ENCODE results near the gene NLRP11. TPM values are rescaled to one million over a fixed set of nuclear protein-coding genes. Genes with fewer than 3 reads are reported as not detected.

Gene NLRP11
- total and polyA plus RNA-seq, 2 experiments from 2014 or later = not detected

DNA sequence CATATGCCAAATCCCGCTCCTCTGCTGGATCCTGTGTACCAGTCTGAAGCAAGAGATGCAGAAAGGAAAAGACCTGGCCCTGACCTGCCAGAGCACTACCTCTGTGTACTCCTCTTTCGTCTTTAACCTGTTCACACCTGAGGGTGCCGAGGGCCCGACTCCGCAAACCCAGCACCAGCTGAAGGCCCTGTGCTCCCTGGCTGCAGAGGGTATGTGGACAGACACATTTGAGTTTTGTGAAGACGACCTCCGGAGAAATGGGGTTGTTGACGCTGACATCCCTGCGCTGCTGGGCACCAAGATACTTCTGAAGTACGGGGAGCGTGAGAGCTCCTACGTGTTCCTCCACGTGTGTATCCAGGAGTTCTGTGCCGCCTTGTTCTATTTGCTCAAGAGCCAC, 26.6 kb upstream of the NLRP11 start:
- no peaks in the 10 kb centered on the region for H4K20me1 ChIP-seq (replicated peaks; ENCODE audit: insufficient read depth)
- peaks cover 41% of the 10 kb centered on the region for H3K36me3 Mint-ChIP-seq (ENCODE audit: low read depth)
- no peaks in the 10 kb centered on the region for H3K4me1 ChIP-seq (ENCODE audit: insufficient read depth)
- no peak overlapping the region for H3K27ac ChIP-seq (ENCODE audit: low read depth)
- H3F3A ChIP-seq (replicated peaks; ENCODE audit: low read depth) = no peaks in the 10 kb centered on the region
- H3K4me1 Mint-ChIP-seq = no peaks in the 10 kb centered on the region
- no peaks in the 10 kb centered on the region for H3K27me3 ChIP-seq (ENCODE audit: insufficient read depth)
- TF ChIP-seq REST (IDR thresholded peaks at IDR 0.05; ENCODE audit: unreplicated experiment) (no peak), ZNF114 (CRISPR knock-in tag; IDR thresholded peaks at IDR 0.05) (no peak), STAT1 (IDR thresholded peaks at IDR 0.05; ENCODE audit: unreplicated experiment) (no peak)
- TF ChIP-seq, protein P1, sequence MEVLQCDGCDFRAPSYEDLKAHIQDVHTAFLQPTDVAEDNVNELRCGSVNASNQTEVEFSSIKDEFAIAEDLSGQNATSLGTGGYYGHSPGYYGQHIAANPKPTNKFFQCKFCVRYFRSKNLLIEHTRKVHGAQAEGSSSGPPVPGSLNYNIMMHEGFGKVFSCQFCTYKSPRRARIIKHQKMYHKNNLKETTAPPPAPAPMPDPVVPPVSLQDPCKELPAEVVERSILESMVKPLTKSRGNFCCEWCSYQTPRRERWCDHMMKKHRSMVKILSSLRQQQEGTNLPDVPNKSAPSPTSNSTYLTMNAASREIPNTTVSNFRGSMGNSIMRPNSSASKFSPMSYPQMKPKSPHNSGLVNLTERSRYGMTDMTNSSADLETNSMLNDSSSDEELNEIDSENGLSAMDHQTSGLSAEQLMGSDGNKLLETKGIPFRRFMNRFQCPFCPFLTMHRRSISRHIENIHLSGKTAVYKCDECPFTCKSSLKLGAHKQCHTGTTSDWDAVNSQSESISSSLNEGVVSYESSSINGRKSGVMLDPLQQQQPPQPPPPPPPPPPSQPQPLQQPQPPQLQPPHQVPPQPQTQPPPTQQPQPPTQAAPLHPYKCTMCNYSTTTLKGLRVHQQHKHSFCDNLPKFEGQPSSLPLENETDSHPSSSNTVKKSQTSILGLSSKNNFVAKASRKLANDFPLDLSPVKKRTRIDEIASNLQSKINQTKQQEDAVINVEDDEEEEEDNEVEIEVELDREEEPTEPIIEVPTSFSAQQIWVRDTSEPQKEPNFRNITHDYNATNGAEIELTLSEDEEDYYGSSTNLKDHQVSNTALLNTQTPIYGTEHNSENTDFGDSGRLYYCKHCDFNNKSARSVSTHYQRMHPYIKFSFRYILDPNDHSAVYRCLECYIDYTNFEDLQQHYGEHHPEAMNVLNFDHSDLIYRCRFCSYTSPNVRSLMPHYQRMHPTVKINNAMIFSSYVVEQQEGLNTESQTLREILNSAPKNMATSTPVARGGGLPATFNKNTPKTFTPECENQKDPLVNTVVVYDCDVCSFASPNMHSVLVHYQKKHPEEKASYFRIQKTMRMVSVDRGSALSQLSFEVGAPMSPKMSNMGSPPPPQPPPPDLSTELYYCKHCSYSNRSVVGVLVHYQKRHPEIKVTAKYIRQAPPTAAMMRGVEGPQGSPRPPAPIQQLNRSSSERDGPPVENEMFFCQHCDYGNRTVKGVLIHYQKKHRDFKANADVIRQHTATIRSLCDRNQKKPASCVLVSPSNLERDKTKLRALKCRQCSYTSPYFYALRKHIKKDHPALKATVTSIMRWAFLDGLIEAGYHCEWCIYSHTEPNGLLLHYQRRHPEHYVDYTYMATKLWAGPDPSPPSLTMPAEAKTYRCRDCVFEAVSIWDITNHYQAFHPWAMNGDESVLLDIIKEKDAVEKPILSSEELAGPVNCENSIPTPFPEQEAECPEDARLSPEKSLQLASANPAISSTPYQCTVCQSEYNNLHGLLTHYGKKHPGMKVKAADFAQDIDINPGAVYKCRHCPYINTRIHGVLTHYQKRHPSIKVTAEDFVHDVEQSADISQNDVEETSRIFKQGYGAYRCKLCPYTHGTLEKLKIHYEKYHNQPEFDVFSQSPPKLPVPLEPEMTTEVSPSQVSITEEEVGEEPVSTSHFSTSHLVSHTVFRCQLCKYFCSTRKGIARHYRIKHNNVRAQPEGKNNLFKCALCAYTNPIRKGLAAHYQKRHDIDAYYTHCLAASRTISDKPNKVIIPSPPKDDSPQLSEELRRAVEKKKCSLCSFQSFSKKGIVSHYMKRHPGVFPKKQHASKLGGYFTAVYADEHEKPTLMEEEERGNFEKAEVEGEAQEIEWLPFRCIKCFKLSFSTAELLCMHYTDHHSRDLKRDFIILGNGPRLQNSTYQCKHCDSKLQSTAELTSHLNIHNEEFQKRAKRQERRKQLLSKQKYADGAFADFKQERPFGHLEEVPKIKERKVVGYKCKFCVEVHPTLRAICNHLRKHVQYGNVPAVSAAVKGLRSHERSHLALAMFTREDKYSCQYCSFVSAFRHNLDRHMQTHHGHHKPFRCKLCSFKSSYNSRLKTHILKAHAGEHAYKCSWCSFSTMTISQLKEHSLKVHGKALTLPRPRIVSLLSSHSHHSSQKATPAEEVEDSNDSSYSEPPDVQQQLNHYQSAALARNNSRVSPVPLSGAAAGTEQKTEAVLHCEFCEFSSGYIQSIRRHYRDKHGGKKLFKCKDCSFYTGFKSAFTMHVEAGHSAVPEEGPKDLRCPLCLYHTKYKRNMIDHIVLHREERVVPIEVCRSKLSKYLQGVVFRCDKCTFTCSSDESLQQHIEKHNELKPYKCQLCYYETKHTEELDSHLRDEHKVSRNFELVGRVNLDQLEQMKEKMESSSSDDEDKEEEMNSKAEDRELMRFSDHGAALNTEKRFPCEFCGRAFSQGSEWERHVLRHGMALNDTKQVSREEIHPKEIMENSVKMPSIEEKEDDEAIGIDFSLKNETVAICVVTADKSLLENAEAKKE (CRISPR knock-in tag; IDR thresholded peaks at IDR 0.05) = no peak
- TF ChIP-seq, protein P2, sequence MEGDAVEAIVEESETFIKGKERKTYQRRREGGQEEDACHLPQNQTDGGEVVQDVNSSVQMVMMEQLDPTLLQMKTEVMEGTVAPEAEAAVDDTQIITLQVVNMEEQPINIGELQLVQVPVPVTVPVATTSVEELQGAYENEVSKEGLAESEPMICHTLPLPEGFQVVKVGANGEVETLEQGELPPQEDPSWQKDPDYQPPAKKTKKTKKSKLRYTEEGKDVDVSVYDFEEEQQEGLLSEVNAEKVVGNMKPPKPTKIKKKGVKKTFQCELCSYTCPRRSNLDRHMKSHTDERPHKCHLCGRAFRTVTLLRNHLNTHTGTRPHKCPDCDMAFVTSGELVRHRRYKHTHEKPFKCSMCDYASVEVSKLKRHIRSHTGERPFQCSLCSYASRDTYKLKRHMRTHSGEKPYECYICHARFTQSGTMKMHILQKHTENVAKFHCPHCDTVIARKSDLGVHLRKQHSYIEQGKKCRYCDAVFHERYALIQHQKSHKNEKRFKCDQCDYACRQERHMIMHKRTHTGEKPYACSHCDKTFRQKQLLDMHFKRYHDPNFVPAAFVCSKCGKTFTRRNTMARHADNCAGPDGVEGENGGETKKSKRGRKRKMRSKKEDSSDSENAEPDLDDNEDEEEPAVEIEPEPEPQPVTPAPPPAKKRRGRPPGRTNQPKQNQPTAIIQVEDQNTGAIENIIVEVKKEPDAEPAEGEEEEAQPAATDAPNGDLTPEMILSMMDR (conservative IDR thresholded peaks at IDR 0.05; ENCODE audit: low read depth in 2 of 2) = no peak
- no peak overlapping the region for H3K4me2 ChIP-seq
- H3K36me3 ChIP-seq (ENCODE audit: insufficient read depth) = no peaks in the 10 kb centered on the region; the same call in 1 of the 2 replicates
- H2AFZ ChIP-seq = no peak overlapping the region
- ATAC-seq (no peak), DNase-seq (ENCODE audit: low spot score) (no peak)
- H3K79me2 ChIP-seq (replicated peaks; ENCODE audit: insufficient read depth) = no peaks in the 10 kb centered on the region
- H3K27ac Mint-ChIP-seq = no peak overlapping the region
- H3K9me2 ChIP-seq (ENCODE audit: insufficient read depth) = no peaks in the 10 kb centered on the region
- peaks cover 93% of the 10 kb centered on the region for H3K9me3 Mint-ChIP-seq
- H3K4me3 ChIP-seq = no peak overlapping the region
- no peak overlapping the region for H3K4me3 Mint-ChIP-seq
- peaks cover 3% of the 10 kb centered on the region for H3K27me3 Mint-ChIP-seq (ENCODE audit: insufficient read depth, low read depth, poor library complexity)

All from GM23338 (cell line).